ENCODE measurements around the gene ZDHHC11. TPM values are rescaled to one million over a fixed set of nuclear protein-coding genes. Genes with fewer than 3 reads are reported as not detected.

The ZDHHC11 gene
- total RNA-seq, 1 donor from 2014 or later = 47.6 TPM

DNA sequence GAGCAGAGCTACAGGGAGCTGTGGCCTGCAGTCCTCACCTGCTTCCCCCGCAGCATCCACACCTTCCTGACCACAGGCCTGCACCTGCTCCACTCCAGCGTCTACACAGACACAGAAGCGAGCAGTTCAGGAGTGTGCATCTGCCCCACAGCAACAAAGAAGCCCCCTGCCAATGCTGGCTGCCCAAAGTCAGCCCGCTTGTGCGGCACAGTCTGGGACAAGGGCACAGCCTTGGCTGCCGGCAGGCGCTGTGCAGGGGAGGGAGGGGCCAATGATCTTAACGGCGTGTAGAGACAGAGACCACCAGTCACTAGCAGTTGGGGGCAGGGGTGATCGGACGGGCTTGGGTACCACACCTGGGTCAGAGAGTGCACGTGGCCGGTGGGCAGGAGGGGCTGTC is 35.2 kb upstream of the ZDHHC11 start:
- H3K36me3 Mint-ChIP-seq (ENCODE audit: insufficient read depth) = peaks cover 26% of the 10 kb centered on the region
- peaks cover 3% of the 10 kb centered on the region for H3K4me1 Mint-ChIP-seq (ENCODE audit: low read depth)
- TF ChIP-seq, protein P1, sequence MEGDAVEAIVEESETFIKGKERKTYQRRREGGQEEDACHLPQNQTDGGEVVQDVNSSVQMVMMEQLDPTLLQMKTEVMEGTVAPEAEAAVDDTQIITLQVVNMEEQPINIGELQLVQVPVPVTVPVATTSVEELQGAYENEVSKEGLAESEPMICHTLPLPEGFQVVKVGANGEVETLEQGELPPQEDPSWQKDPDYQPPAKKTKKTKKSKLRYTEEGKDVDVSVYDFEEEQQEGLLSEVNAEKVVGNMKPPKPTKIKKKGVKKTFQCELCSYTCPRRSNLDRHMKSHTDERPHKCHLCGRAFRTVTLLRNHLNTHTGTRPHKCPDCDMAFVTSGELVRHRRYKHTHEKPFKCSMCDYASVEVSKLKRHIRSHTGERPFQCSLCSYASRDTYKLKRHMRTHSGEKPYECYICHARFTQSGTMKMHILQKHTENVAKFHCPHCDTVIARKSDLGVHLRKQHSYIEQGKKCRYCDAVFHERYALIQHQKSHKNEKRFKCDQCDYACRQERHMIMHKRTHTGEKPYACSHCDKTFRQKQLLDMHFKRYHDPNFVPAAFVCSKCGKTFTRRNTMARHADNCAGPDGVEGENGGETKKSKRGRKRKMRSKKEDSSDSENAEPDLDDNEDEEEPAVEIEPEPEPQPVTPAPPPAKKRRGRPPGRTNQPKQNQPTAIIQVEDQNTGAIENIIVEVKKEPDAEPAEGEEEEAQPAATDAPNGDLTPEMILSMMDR (IDR thresholded peaks at IDR 0.05; ENCODE audit: unreplicated experiment) = no peak
- no peaks in the 10 kb centered on the region for H3K27me3 Mint-ChIP-seq
- no peak for DNase-seq (ENCODE audit: low spot score, unreplicated experiment)
- H3K9me3 Mint-ChIP-seq (ENCODE audit: low read depth) = no peaks in the 10 kb centered on the region
- no peak overlapping the region for H3K27ac Mint-ChIP-seq
- no peak overlapping the region for H3K4me3 Mint-ChIP-seq (ENCODE audit: low read depth)

DNA sequence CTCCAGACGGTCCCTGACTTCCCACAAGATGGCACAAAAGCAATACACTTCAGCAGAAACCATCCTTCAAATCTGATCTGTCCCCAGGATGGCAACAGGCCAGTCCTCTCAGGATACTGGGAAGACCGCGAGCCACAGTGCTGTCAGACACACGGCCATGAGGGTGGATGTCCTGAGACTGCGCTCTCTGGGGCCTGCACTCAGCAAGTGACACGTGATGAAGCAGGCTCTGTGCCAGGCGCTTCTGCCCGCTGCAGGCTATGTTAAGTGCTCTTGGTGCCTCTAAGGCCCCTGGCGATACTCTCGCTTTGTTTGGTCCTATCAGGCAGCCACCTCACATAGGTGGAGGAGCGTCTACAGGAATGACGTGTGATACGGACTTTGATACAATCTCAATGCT is 34.7 kb upstream of the ZDHHC11 start:
- TF ChIP-seq, protein P1 (IDR thresholded peaks at IDR 0.05; ENCODE audit: unreplicated experiment) = no peak
- no peak overlapping the region for H3K27ac Mint-ChIP-seq
- DNase-seq (ENCODE audit: low spot score, unreplicated experiment) = no peak
- H3K27me3 Mint-ChIP-seq = no peaks in the 10 kb centered on the region
- no peaks in the 10 kb centered on the region for H3K4me1 Mint-ChIP-seq (ENCODE audit: low read depth)
- H3K4me3 Mint-ChIP-seq (ENCODE audit: low read depth) = no peak overlapping the region
- no peaks in the 10 kb centered on the region for H3K9me3 Mint-ChIP-seq (ENCODE audit: low read depth)
- peaks cover 28% of the 10 kb centered on the region for H3K36me3 Mint-ChIP-seq (ENCODE audit: insufficient read depth)

DNA sequence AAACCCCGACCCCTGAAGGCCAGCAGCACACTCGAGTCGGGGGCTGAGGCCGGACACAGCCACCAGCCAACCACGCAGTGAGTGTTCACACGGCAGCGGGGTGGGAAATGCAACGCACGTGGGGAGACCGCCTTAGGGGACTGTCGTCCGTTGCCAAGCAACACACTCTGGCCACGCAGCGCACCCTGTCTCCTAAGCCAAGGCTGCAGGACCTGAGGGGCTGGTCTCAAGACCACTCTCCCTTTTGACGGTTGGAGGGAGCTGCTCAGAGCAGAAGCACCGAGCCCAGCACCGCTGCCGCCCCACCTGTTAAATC is 34.3 kb upstream of the ZDHHC11 start:
- Mint-ChIP-seq H3K4me1 (ENCODE audit: low read depth) (no peaks in the 10 kb centered on the region), H3K27ac (no peak overlapping the region), H3K27me3 (no peaks in the 10 kb centered on the region), H3K36me3 (ENCODE audit: insufficient read depth) (peaks cover 28% of the 10 kb centered on the region), H3K4me3 (ENCODE audit: low read depth) (no peak overlapping the region), H3K9me3 (ENCODE audit: low read depth) (no peaks in the 10 kb centered on the region)
- DNase-seq (ENCODE audit: low spot score, unreplicated experiment) = no peak
- TF ChIP-seq, protein P1 (IDR thresholded peaks at IDR 0.05; ENCODE audit: unreplicated experiment) = no peak

DNA sequence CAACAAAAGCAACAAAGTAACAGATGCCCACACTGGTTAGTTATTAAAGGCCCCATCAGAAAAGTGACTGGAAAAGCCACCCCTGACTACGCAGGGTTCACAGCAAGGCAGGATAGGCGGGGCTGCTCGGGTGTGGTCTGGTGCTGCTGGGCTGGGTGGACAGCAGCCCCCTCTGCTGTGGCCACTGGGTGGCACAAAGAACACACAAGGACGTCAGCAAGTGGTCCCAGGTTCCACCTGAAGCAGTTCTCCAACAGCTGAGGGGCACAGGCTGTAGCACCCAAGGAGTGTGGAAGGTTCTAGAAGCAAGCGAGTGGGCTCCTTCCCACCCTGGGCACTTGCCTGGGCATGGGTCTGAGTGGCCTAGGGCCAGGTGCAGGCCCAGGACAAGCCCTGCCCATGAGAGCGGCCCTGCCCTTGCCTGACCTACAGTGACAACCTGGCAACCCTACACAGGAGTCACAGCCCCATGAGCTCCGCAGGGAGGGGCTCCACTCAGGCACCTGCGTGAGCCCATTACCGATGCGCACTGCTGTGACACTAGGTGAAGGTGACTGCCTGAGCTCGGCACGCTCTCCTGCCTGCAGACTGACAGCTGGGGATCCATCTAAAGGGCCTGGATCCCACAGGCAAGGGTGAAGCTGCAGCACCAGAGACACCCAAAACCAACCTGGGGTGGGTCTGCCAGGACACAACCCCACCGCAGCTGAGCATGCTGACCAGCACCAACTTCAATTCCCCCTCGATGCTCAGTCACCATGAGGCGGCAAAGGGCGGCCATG is 33.8 kb upstream of the ZDHHC11 start:
- no peak for DNase-seq (ENCODE audit: low spot score, unreplicated experiment)
- TF ChIP-seq, protein P1 (IDR thresholded peaks at IDR 0.05; ENCODE audit: unreplicated experiment) = no peak
- Mint-ChIP-seq H3K27ac (no peak overlapping the region), H3K9me3 (ENCODE audit: low read depth) (no peaks in the 10 kb centered on the region), H3K4me1 (ENCODE audit: low read depth) (no peaks in the 10 kb centered on the region), H3K36me3 (ENCODE audit: insufficient read depth) (peaks cover 28% of the 10 kb centered on the region), H3K27me3 (no peaks in the 10 kb centered on the region), H3K4me3 (ENCODE audit: low read depth) (no peak overlapping the region)

DNA sequence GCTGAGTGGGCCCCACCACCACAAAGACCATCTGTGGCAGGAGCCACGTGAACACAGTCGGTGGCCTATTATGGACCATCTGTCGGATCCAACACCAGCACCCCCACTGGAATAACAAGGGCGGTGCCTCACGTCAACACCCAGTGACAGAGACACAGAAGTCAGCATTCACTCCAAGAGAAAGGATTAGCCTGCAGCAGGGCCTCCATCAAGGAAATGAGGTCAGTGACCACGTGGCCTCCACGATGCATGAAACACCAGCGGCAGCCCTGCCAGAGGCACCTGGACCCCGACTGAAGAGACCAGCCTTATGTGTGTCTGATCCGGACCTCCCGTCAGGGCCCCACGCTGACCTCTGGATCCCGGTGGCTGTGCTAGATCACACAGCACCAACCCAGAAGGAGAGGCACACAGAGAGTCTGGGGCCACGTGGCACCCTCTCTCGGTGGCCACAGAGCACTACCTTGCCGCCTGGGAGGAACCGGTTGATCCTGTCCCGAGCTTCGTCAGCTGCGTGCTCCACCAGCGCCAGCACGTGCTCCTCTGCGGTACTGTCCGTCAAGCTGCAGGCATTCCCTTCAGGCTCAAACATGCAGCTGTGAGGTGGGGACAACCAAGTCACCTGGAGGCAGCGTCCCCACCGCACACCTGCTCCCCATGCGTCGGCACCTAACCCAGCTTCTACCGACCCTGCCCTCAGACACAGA is 32.8 kb upstream of the ZDHHC11 start:
- Mint-ChIP-seq H3K27ac (no peak overlapping the region), H3K27me3 (no peaks in the 10 kb centered on the region), H3K36me3 (ENCODE audit: insufficient read depth) (peaks cover 28% of the 10 kb centered on the region), H3K9me3 (ENCODE audit: low read depth) (no peaks in the 10 kb centered on the region), H3K4me3 (ENCODE audit: low read depth) (no peak overlapping the region), H3K4me1 (ENCODE audit: low read depth) (no peaks in the 10 kb centered on the region)
- TF ChIP-seq, protein P1 (IDR thresholded peaks at IDR 0.05; ENCODE audit: unreplicated experiment) = no peak
- no peak for DNase-seq (ENCODE audit: low spot score, unreplicated experiment)
